Measurements from ENCODE around the gene LEFTY1.

LEFTY1 gene

DNA sequence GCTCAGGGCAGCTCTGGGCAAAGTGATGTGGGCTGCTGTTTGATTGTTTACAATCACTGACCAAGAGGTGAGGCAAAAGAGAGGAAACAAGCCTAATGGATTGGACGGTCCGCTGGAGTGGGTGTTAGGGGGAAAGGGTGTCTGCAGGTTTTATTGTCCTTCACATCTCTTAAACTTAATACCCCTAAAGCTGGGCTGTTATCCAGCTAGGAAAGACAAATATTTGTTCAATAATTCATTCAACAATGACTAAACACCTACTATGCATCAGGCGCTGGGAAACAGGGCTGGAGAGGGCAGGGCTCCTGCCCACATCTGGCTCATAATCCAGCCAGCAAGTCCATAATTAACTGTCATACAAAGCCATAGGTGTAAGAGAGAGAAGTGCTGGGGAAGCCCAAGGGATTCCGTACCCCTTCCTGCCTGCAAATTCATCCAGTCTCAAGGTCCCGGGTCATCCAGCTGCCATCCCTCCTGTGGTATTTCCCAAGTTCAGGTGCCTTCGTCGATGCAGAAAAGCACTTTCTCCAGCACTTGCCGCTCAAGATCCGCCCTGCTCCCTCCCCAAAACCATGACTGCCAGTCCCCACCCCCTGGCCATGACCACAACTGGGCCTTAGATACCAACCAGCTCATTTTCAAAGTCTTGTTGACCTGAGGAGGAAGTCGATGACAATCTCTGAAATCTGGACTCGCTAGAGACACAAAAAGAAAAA is 17.4 kb downstream of the LEFTY1 start:
- ATAC-seq (ENCODE audit: insufficient read depth, low read depth), result no peak
- H3K4me2 ChIP-seq (ENCODE audit: insufficient read depth, low read length), result no peak overlapping the region

DNA sequence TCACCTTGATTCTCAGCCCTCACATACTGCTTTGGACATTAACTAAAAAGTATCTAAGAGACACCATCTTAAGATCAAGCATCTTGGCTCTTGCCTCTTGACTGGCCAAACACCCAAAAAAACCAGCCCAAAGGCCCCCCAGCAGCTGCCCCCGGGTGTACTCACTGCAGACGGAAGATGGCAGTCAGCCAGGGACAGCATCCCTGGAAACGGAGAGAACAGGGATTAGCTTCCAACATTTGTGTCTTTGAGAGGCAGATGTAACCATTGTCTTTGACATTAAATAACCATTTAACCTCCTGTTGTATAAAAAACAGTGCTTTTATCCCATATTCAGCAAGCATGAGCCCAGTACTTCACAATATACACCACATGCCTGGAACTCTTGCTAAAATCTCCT is 18.0 kb downstream of the LEFTY1 start:
- no peaks in the 10 kb centered on the region for H4K20me1 ChIP-seq (ENCODE audit: insufficient read depth, low read length)
- no peak for DNase-seq
- peaks cover 8% of the 10 kb centered on the region for H3K36me3 ChIP-seq (ENCODE audit: insufficient read depth, low read length)
- H3K27ac ChIP-seq (ENCODE audit: low read length), result no peak overlapping the region
- no peak overlapping the region for H3K4me2 ChIP-seq (ENCODE audit: insufficient read depth, low read length)
- peaks cover 9% of the 10 kb centered on the region for H3K4me1 ChIP-seq (ENCODE audit: insufficient read depth, low read length)
- no peaks in the 10 kb centered on the region for H3K9me3 ChIP-seq (ENCODE audit: insufficient read depth, low read length, severe bottlenecking)
- TF ChIP-seq, protein P1, sequence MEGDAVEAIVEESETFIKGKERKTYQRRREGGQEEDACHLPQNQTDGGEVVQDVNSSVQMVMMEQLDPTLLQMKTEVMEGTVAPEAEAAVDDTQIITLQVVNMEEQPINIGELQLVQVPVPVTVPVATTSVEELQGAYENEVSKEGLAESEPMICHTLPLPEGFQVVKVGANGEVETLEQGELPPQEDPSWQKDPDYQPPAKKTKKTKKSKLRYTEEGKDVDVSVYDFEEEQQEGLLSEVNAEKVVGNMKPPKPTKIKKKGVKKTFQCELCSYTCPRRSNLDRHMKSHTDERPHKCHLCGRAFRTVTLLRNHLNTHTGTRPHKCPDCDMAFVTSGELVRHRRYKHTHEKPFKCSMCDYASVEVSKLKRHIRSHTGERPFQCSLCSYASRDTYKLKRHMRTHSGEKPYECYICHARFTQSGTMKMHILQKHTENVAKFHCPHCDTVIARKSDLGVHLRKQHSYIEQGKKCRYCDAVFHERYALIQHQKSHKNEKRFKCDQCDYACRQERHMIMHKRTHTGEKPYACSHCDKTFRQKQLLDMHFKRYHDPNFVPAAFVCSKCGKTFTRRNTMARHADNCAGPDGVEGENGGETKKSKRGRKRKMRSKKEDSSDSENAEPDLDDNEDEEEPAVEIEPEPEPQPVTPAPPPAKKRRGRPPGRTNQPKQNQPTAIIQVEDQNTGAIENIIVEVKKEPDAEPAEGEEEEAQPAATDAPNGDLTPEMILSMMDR (IDR thresholded peaks at IDR 0.05; ENCODE audit: borderline replicate concordance, extremely low read depth, low read length, poor library complexity, severe bottlenecking), result no peak
- TF ChIP-seq EZH2 (IDR thresholded peaks at IDR 0.05; ENCODE audit: borderline replicate concordance, low read depth, low read length, severe bottlenecking), result no peak
- H3K79me2 ChIP-seq (ENCODE audit: insufficient read depth, low read length), result no peaks in the 10 kb centered on the region
- no peak overlapping the region for H2AFZ ChIP-seq (ENCODE audit: low read depth, low read length)
- no peaks in the 10 kb centered on the region for H3K27me3 ChIP-seq (ENCODE audit: insufficient read depth, low read length, poor library complexity)
- no peak overlapping the region for H3K9ac ChIP-seq (ENCODE audit: low read depth, low read length)
- ATAC-seq (ENCODE audit: insufficient read depth, low read depth), result no peak
- H3K4me3 ChIP-seq (ENCODE audit: low read depth in 1 of 2, low read length in 2 of 2), result no peak overlapping the region

More for the DNA sequence above, 17.4 kb downstream of the LEFTY1 start:
- Histone ChIP-seq H3K79me2 (ENCODE audit: insufficient read depth, low read length) (no peaks in the 10 kb centered on the region), H3K4me3 (ENCODE audit: low read depth in 1 of 2, low read length in 2 of 2) (no peak overlapping the region), H3K4me1 (ENCODE audit: insufficient read depth, low read length) (peaks cover 3% of the 10 kb centered on the region), H3K27ac (ENCODE audit: low read length) (no peak overlapping the region), H3K36me3 (ENCODE audit: insufficient read depth, low read length) (peaks cover 8% of the 10 kb centered on the region), H4K20me1 (ENCODE audit: insufficient read depth, low read length) (no peaks in the 10 kb centered on the region), H3K9ac (ENCODE audit: low read depth, low read length) (no peak overlapping the region), H3K9me3 (ENCODE audit: insufficient read depth, low read length, severe bottlenecking) (no peaks in the 10 kb centered on the region), H3K27me3 (ENCODE audit: insufficient read depth, low read length, poor library complexity) (no peaks in the 10 kb centered on the region), H2AFZ (ENCODE audit: low read depth, low read length) (no peak overlapping the region)
- DNase-seq, result no peak
- TF ChIP-seq, protein P1 (IDR thresholded peaks at IDR 0.05; ENCODE audit: borderline replicate concordance, extremely low read depth, low read length, poor library complexity, severe bottlenecking), result no peak
- no peak for TF ChIP-seq EZH2 (IDR thresholded peaks at IDR 0.05; ENCODE audit: borderline replicate concordance, low read depth, low read length, severe bottlenecking)

DNA sequence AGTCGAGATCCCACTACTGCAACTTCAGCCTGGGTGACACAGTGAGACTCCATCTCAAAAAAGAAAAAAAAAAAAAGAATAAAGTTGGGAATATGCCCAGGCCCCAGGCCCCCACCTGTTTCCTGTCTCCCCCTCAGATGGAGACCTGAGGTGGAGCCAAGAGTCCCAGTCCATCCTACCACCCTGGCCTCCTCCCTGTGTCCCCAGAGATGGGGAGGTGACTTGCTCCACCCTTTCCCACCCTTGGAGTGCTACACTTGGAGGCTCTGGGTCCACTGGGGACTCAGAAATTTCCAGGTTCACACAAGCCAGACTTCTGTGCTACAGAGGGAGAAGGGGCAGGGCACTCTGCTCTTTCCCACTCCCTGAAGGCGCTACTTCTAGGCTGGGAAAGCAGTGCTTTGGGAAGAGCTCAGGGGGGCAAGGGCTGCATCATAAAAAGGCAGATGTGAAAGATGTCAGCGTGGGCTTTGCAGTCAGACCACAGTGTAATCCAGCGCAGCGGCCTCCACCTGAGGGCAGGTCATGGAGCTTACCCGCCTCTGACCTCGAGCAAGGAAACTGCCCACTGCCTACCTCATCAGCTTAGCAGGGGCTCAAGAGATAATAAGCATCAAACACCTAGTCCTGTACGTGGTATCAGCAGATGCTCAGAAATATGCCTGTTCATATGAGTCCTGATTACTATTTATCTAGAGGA is 20.2 kb downstream of the LEFTY1 start:
- no peak overlapping the region for H2AFZ ChIP-seq (ENCODE audit: low read depth, low read length)
- no peak overlapping the region for H3K27ac ChIP-seq (ENCODE audit: low read length)
- TF ChIP-seq EZH2 (IDR thresholded peaks at IDR 0.05; ENCODE audit: borderline replicate concordance, low read depth, low read length, severe bottlenecking), result no peak
- TF ChIP-seq, protein P1 (IDR thresholded peaks at IDR 0.05; ENCODE audit: borderline replicate concordance, extremely low read depth, low read length, poor library complexity, severe bottlenecking), result no peak
- no peak overlapping the region for H3K4me2 ChIP-seq (ENCODE audit: insufficient read depth, low read length)
- H3K4me1 ChIP-seq (ENCODE audit: insufficient read depth, low read length), result peaks cover 14% of the 10 kb centered on the region
- H3K36me3 ChIP-seq (ENCODE audit: insufficient read depth, low read length), result peaks cover 4% of the 10 kb centered on the region
- H3K79me2 ChIP-seq (ENCODE audit: insufficient read depth, low read length), result no peaks in the 10 kb centered on the region
- no peak for ATAC-seq (ENCODE audit: insufficient read depth, low read depth)
- no peaks in the 10 kb centered on the region for H3K9me3 ChIP-seq (ENCODE audit: insufficient read depth, low read length, severe bottlenecking)
- no peaks in the 10 kb centered on the region for H4K20me1 ChIP-seq (ENCODE audit: insufficient read depth, low read length)
- no peak overlapping the region for H3K9ac ChIP-seq (ENCODE audit: low read depth, low read length)
- DNase-seq, result no peak
- no peak overlapping the region for H3K4me3 ChIP-seq (ENCODE audit: low read depth in 1 of 2, low read length in 2 of 2)
- H3K27me3 ChIP-seq (ENCODE audit: insufficient read depth, low read length, poor library complexity), result no peaks in the 10 kb centered on the region

All from DND-41 (cell line).